SK-N-SH treated with all-trans-retinoic acid at 6 μM for 48 hours (cell line): ENCODE data around the gene HOXA6.

Source experiments
- ATAC-seq: fragments of 200-7000 bp; cut with Tn5 transposase; 3 replicates; pipeline ENCODE4 v1.9.1; 2020; ENCODE audit warnings: mild to moderate bottlenecking, moderate library complexity
- ARNTL ChIP-seq: fragments of 450-650 bp; formaldehyde crosslinking; IDR thresholded peaks from 2 replicates; pipeline ENCODE4 v1.5.0; 2020; ENCODE audit warnings: low read depth, mild to moderate bottlenecking, moderate library complexity, borderline replicate concordance
- BACH2 ChIP-seq: fragments of 250-450 bp; sonication (Bioruptor Pico); IDR thresholded peaks from 2 replicates; pipeline ENCODE4 v1.9.0; 2021; ENCODE audit warnings: mild to moderate bottlenecking, borderline replicate concordance
- CREB5 ChIP-seq: fragments of 250-450 bp; sonication (Bioruptor Pico); IDR thresholded peaks from 2 replicates; pipeline ENCODE4 v1.5.1; 2020; ENCODE audit warnings: low read depth, mild to moderate bottlenecking, moderate library complexity
- CSDC2 ChIP-seq: fragments of 250-450 bp; sonication (Bioruptor Pico); IDR thresholded peaks from 2 replicates; pipeline ENCODE4 v1.5.0; 2020; ENCODE audit warnings: mild to moderate bottlenecking, moderate library complexity
- CSRNP3 ChIP-seq: fragments of 250-450 bp; sonication (Bioruptor Pico); IDR thresholded peaks from 2 replicates; pipeline ENCODE4 v1.5.1; 2021; ENCODE audit warnings: mild to moderate bottlenecking, moderate library complexity
- ESRRG ChIP-seq: fragments of 250-450 bp; sonication (Bioruptor Pico); IDR thresholded peaks from 2 replicates; pipeline ENCODE4 v1.6.1; 2021; ENCODE audit warnings: mild to moderate bottlenecking
- GLIS3 ChIP-seq: fragments of 250-450 bp; sonication (Bioruptor Pico); IDR thresholded peaks from 2 replicates; pipeline ENCODE4 v1.5.0; 2020; ENCODE audit warnings: mild to moderate bottlenecking, moderate library complexity
- ISL1 ChIP-seq: fragments of 250-450 bp; sonication (Bioruptor Pico); IDR thresholded peaks from 2 replicates; pipeline ENCODE4 v2.1.2; 2022; ENCODE audit warnings: mild to moderate bottlenecking, moderate library complexity
- OSR1 ChIP-seq: fragments of 250-450 bp; sonication (Bioruptor Pico); IDR thresholded peaks from 2 replicates; pipeline ENCODE4 v1.8.0; 2022; ENCODE audit warnings: moderate library complexity, mild to moderate bottlenecking, inconsistent platforms
- PATZ1 ChIP-seq: fragments of 250-450 bp; sonication (Bioruptor Pico); IDR thresholded peaks from 2 replicates; pipeline ENCODE4 v1.8.0; 2020; ENCODE audit warnings: mild to moderate bottlenecking, moderate library complexity, borderline replicate concordance
- PPARA ChIP-seq: fragments of 250-450 bp; sonication (Bioruptor Pico); IDR thresholded peaks from 2 replicates; pipeline ENCODE4 v1.5.0; 2020; ENCODE audit warnings: mild to moderate bottlenecking, borderline replicate concordance
- RARB ChIP-seq: fragments of 250-450 bp; sonication (Bioruptor Pico); IDR thresholded peaks from 2 replicates; pipeline ENCODE4 v1.8.0; 2021; ENCODE audit warnings: mild to moderate bottlenecking, moderate library complexity
- SNAI2 ChIP-seq: fragments of 250-450 bp; sonication (Bioruptor Pico); IDR thresholded peaks from 2 replicates; pipeline ENCODE4 v1.5.0; 2020; ENCODE audit warnings: mild to moderate bottlenecking, moderate library complexity
- TCF4 ChIP-seq: fragments of 250-450 bp; sonication (Bioruptor Pico); IDR thresholded peaks from 2 replicates; pipeline ENCODE4 v1.8.0; 2021; ENCODE audit warnings: mild to moderate bottlenecking, moderate library complexity, borderline replicate concordance
- TOX ChIP-seq: fragments of 250-450 bp; sonication (Bioruptor Pico); IDR thresholded peaks from 2 replicates; pipeline ENCODE4 v1.8.0; 2021; ENCODE audit warnings: mild to moderate bottlenecking, moderate library complexity, borderline replicate concordance
- TSHZ2 ChIP-seq: fragments of 250-450 bp; sonication (Bioruptor Pico); IDR thresholded peaks from 2 replicates; pipeline ENCODE4 v1.5.0; 2020; ENCODE audit warnings: mild to moderate bottlenecking, moderate library complexity
- ZC3H10 ChIP-seq: fragments of 250-450 bp; sonication (Bioruptor Pico); IDR thresholded peaks from 2 replicates; pipeline ENCODE4 v1.5.1; 2021; ENCODE audit warnings: mild to moderate bottlenecking, moderate library complexity
- ZFP30 ChIP-seq: fragments of 450-650 bp; formaldehyde crosslinking; IDR thresholded peaks from 2 replicates; pipeline ENCODE4 v1.5.0; 2022; ENCODE audit warnings: mild to moderate bottlenecking, moderate library complexity
- ZNF565 ChIP-seq: fragments of 450-650 bp; formaldehyde crosslinking; conservative IDR thresholded peaks from 2 replicates; pipeline ENCODE4 v1.5.0; 2020; ENCODE audit warnings: low read depth, mild to moderate bottlenecking, moderate library complexity
- ZNF70 ChIP-seq: fragments of 450-650 bp; formaldehyde crosslinking; IDR thresholded peaks from 2 replicates; pipeline ENCODE4 v1.5.0; 2020; ENCODE audit warnings: mild to moderate bottlenecking, moderate library complexity
- ZNF8 ChIP-seq: fragments of 450-650 bp; formaldehyde crosslinking; IDR thresholded peaks from 2 replicates; pipeline ENCODE4 v1.5.0; 2020; ENCODE audit warnings: mild to moderate bottlenecking, moderate library complexity

HOXA6 gene

GRCh38 chr7:27189295-27189996 lies 41.9 kb upstream of the HOXA6 start:
- ATAC-seq: peak; percentile 5; the same call in 1 of the 3 replicates
- TF ChIP-seq SNAI2 (no peak), OSR1 (CRISPR knock-in tag) (no peak), PPARA (CRISPR knock-in tag) (no peak), ZNF70 (CRISPR knock-in tag) (no peak), PATZ1 (CRISPR knock-in tag) (no peak), TOX (CRISPR knock-in tag) (no peak), ZNF565 (CRISPR knock-in tag) (no peak), TSHZ2 (no peak), CREB5 (no peak), ESRRG (no peak), ZC3H10 (CRISPR knock-in tag) (no peak), GLIS3 (CRISPR knock-in tag) (no peak), TCF4 (no peak)

GRCh38 chr7:27188386-27189294 lies 41.1 kb upstream of the HOXA6 start:
- TF ChIP-seq SNAI2 (no peak), PATZ1 (CRISPR knock-in tag) (no peak), GLIS3 (CRISPR knock-in tag) (no peak), RARB (CRISPR knock-in tag) (no peak), TOX (CRISPR knock-in tag) (no peak), CSDC2 (CRISPR knock-in tag) (no peak), ISL1 (CRISPR knock-in tag) (no peak), ZNF8 (no peak), ZFP30 (CRISPR knock-in tag) (no peak), ZNF565 (CRISPR knock-in tag) (no peak), BACH2 (CRISPR knock-in tag) (no peak), CSRNP3 (CRISPR knock-in tag) (no peak), ZNF70 (CRISPR knock-in tag) (no peak), ARNTL (CRISPR knock-in tag) (no peak)
- ATAC-seq: peak; percentile 2; the same call in 1 of the 3 replicates
